Stimulated activated CD4-positive, alpha-beta T cell treated with anti-CD3 and anti-CD28 coated beads, Interleukin-12 subunit alpha, Interleukin-12 subunit beta, amount 100 ng/mL, for 24 hours (primary cell): ENCODE results near the gene BCAR1.
"Not testable (repeated sequence)": the region's sequence is repeated elsewhere in the genome, so short reads cannot be mapped to it uniquely, and the experiment has no call there.

Experiments used
- DNase-seq, 2 experiments: peaks; one replicate each; pipeline ENCODE4 v3.0.0-alpha.2; 2020; ENCODE audit warnings: low read depth in 2 of 2

The BCAR1 gene

DNA sequence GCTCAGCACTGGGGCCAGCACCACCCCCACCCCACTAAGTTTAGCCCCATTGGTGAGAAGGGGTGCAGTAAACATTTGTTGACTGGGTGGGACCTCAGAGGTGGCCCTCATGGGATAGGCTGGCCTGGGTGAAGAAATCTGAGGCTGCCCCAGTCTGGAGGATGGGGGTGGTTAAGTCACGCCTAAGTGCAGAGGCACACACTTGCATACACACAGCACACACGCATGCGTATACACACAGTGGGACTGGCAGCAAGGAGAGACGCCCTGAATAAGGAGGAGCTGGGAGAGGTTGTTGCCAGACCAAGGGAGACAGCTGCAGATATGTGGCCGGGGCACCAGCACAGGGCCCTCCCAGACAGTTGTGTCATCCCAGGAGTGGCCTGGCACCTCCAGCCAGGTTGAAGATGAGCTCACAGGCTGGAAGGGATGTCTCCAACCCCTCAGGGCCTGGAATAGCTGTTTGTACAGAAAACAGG, 3.0 kb upstream of the BCAR1 start:
- DNase-seq: no peak

DNA sequence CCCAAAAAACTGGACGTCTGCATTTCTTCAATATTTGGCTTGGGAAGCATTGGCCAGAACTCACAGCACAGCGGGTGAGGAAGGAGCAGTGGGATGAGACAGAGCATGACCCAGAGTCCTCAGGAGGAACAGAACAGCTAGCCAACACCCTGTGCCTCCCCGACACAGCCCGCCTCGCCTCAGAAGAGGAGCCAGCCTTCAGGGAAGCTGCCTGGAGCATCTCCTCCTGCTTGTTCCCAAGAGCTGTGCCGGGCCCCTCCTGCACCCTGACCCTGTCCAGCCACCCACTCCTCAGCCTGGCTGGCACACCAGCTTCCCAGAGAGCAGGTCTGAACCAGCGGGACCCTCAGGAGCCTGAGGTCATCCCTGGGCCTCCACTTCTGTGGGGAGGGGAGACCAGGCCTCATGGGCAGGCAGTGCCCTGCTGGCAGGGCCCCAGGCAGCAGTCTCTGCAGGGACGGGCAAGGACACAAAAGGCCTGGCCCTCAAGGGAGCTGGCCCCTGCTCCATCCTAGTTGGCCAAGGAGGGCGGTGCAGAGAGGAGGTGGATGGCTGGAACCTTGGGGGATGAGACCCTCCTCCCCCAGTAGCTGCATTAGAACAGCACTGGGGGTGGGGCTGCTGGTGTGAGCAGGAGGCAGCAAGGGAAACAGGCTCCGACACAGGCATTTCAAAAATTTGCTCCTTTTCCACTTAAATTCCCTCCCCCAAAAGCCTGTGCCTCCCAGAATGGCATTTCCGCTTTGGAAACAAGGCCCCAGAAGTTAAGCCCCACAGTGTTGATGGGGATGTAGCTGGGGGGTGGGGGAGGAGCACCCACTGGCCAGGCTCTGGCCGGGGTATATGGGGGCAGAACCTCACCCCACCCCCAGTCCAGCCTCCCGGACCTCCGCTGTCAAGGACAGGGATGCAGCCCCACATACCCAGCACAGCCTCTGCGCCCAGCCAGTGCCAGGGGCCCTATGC, 1.8 kb upstream of the BCAR1 start:
- DNase-seq: no peak

DNA sequence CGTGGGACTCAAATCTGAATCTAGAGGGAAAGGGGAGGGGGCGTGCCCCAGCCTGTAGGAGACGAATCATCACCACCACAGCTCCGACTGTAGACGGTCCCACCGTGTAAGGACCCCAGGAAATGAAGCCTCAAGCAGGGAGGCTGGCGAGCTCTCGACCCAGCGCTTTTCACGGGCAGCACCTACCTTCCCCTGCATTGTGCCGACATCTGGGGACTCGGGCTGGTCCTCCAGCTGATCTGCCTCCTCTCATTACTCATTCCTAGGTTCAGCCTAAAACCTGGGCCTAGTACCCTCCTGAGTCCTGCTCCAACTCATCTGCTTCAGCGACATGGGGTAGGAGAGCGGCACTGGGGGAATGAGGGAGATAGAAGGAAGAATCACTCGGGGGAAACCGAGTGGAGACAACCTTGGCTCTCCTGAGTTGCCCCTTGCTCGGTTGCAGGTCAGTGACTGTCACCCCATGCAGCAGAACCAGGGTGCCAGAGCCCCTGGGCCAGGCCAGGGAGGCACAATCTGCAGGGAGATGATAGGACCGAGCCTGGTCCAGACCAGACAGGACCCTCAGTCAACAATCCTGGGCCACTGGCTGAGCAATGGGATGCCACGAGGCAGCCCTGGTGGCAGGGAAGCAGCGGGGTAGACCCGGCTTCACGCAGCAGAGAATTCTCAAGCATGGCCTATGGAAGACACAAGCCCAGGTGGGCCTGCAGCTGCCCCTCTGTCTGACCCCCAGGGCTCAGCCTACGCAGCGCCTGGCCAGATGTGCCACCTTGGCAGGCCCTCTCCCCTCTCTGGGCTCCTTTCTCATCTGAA, 833 bp upstream of the BCAR1 start:
- DNase-seq: no peak

DNA sequence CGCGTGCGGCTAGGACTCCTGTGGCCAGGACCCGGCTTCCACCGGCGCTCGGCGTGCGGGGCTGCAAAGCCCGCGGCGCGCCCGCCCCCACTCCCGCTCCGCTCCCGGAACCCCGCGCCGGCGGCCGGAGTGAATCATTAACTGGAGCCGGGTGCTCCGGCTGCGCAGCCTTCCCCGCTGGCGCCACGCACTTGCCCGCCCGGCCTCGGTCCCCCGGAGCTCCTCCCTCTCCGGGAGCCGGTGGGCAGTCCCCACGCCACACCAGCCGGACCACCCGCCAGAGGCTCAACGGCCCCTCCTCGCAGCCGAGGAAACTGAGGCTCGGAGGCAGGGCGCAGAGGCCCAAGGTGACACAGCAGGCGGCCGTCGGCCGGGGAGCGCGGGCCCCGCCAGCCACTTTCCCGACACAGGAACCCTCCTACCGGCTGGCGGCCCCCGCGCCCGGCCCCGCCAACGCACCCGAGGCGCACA, 580 bp downstream of the BCAR1 start:
- DNase-seq: no peak

DNA sequence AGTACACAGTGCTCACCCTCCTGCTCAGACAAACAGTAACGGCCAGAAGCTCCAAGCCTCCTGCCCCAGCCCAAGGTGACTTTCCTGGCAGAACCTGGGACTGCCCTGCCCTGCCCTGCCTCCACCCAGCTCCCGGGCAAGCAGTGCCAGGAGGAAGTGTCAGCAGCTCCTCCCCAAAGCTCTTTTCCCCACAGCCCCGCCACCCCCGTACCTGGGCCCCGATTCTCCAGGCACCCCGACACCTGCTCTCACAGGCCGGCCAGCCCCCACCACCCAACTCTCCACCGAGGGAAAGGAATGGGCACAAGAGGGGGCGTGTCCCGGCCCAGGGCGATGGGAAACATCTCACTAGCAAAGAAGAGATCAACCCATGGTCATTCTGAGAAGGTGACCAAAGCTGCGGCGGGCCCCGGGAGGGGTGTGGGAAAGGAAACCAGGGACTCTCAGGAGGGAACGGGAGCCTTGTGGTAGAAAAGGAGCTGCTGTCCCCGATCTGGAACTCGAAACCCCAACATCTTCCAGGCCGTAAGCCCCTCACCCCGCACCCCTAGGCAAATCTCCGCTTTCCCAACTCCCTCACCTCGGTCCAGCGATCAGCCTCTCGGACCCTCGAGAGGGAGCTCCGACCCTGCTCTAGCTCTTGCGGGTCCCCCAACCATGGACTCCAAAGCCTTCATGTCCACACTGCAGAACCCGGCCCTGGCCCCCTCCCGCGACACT, 1.2 kb downstream of the BCAR1 start:
- DNase-seq: no peak

DNA sequence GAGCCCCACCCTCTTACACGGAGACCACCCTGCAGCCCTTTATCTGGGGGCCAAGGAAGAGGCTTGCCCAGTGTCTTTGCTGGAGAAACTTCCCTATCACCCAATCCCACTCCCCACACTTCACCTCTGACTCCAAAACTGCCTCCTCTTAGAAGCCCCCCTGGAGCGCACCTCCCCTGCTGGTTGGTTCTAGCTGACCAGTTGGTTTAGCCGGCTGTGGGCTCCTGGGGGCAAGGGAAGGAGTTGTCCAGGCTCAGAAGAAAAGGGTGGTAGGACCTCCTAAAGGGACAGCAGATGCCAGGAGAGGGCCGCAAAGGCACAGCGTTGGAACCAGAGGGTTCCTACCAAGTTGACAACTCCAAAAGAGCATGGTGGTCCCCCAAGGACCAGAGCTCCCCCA, 2.0 kb downstream of the BCAR1 start:
- no peak for DNase-seq

DNA sequence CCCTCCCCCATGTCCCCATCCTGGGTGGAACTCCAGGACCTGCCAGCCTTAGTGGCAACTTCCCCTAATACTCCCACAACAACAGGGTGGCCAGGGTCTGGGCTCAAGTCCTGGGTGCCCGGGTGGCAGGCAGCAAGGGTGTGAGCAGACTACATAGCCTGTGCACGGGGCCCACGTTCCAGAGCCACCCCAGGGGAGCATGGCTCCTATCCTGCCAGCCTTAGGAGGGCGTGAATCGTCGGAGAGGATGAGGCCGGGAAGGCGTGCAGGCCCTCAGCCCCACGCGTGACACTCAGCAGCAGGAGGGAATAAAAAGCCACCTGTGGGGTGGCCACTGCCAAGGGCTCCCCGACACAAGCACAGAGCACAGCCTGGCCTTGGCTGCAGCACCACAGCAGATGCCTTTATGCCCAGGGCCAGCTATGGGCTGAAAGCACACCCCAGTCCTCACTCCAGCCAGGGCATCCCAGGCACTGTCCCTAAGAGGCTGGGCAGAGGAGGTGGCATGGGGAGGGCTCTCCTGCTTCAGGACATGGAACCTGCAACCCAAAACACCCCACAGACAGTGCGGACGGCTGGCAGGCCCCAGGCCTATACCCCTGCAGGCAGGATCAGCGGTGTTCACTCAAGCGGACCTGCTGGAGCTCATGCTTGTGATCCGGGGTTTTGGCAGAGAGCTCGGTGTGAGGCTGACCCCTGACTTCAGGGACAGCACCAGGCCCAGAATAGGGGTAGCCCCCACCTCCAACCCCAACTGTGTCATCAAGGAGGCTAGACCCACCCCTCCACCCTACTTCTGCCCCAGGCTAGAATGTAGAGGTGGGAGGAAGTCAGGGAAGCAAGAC, 2.7 kb downstream of the BCAR1 start:
- DNase-seq: no peak

DNA sequence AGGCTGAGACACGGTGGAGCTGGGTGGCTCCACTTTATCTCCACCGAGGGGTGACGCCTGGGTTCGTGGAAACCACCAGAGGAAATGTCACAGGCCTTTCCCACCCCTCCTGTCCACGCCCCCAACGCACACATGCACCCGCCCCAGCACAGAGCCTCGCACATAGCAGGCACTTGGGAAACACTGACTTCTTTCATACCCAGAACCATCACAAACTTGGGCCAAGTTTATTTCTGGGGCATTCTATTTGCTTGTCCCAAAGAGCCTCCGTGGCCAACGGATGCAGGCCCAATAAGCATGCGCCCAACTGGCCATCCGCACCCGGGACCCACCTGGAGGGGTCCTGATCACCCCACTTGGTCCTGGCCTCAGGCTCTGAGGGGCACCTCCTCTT, 3.3 kb downstream of the BCAR1 start:
- no peak for DNase-seq

DNA sequence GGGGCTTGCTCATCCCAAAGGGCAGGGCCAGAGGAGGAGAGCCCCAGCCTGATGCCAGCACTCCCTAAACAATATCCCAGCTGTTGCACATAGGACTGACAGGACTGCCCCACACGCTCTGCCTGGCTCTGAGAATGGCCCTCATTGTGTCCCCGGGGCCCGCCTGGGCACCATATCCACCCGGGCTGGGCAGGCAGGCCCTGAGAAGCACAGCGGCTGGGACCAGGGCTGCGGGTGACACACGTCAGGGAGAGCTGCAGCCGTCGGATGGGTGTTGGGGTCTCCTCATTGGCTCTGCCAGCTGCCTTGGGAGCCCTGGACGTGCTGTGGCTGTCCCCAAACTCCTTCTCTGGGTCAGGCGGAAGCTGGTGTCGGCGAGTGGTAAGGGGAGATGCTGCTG, 4.2 kb downstream of the BCAR1 start:
- no peak for DNase-seq

DNA sequence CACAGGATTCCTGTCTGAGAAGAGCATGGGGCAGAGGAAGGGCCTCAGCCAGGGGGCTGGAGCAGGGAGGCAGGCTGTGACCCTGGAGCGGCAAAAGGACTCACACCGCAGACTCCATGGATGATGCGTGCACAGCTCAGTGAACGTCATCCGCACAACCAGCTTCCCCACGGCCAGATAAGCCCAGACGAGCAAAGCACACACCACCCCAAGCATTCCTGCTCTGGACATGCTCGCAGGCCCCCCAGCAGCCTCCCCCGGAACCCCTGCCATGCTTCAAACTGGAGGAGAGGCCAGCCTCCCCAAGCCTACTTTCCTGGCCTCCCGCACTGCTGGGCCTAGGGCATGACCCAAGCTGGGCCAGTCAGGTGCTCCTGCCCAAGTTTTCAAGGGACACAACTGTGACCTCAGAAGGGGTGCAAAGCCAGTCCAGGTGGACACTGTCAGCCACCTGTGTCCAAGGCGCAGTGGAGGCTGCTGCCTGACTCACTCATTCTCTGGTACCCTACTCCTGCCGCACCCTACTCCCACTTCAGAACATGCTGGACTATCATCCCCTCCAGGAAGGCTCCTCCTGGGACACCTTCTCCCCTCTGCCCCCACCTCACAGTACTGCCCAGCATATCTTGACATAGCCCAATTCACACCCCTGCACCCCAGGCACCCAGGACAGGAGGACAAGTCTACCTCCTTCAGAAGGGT, 4.8 kb downstream of the BCAR1 start:
- no peak for DNase-seq

DNA sequence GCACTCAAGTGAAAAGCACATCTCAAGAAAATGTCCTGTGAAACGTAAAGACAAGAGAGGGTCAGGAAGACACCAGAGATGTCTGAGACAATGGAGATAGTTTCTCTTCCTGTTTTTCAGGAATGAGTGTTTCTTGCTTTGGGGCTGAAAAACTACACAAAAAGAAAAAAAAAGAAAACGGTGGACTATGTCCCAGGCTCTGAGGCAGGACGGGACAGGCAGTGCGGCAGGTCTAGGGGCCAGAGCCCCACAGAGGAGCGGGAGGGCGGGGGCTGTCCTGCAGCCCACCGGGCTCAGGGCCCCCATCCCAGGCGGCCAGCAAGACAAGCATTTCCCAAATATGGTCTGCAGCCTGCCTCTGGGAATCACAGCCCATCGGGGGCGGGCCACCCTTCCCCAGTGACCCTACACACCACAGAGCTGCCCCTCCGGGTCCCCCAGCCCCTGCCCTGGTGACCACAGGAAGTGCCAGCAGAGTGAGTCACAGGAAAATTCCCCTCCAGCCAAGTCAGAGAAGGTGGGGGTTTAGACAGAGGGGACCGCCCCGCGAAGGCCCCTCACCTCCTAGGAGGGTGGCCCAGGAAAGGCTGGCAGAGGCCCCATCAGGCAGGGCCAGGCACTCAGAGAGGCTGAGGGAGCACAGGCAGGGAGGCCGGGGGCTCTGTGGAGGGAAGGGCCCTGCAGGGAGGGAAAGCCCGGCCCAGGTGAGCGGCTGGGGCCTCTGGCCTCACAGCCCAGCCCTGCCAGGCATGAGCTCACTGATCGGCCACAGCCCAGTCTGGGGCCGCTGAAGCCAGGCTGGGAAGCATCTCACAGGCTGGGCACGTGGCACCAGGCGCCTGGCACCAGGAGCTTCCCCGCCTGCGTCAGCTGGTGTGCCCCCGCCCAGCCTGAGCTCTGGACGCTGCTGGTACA, 6.3 kb downstream of the BCAR1 start:
- DNase-seq: no peak

DNA sequence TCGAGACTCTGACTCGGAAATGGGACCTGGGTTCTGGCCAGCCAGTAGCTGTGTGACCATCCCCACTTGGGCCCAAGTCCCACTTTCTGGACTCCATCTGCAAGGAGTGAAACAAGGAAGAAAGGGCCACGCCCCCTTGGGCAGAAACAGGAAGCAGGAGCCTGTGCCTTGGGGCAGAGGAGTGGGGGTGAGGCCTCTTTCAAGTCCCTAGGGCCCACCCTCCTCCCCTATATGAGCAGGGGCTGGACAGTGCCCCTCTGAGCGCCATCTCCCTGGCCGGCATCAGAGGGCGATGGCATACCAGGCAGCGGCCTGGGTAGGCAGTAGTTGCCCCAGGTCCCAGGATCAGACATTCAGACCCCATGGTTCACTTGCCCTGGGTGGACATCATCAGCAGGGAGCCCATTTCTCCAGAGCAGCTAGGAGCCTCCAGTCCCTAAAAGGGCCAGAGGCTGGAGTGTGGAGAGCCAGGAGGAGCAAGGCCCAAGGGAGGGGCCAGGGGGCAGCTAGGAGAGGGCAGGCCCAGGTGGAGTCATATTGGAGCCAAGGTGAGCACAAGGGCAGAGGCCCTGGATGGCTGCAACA, 7.1 kb downstream of the BCAR1 start:
- DNase-seq: no peak

DNA sequence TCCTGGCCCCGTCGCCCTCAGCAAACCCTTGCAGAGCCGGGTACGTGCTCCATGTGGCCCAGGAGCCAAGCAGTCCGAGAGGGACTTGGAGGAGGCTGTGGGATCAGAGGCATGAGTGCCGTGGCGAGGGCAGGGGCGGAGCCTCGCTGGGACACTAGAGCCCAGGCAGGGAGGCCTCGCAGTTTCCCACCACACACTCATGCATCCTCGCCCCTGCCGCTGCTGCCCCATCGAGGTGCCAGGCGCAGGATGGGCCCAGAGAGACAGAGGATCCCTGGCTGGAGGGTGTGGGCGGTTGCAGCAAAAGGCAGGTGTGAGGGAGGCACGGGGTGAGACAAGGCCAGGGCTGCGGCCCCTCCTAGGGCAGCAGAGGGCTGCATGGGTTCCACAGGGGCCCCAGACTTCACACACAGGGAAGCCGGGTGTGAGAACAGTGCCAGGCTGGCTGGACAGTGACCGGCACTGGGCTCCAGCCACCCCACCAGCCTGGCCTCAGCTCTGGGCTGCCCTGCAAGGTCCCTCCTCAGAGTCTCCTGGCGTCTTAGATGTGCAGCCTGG, 7.7 kb downstream of the BCAR1 start:
- DNase-seq: no peak

DNA sequence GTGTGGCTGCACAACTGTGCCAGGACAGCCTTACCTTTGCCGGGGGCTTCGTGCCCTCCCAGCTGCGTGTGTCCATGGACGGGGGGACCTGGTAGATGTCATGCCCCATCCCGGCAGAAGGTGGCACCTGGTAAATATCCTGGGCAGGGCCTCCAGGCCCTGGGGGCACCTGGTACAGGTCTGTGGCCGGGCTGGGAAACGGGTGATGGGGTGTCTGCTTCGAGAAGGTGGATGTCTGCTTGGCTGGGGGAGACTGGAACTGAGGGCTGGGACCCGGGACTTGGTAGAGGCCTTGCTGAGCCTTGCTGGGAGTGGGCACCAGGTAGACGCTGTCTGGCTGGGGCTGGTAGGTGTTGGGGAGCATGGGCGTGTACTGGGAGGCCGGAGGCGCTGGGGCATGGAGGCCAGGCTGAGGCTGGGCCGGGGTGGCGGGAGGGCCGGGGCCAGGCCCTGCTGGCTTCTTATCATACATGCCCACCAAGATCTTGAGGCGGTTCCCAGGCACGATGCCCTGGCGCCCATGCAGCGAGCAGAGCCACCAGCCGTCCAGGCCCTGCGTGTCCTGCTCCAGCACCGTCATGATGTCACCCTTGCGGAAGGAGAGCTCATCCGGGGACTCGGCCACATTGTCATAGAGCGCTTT, 8.9 kb downstream of the BCAR1 start:
- not testable (repeated sequence) for DNase-seq

DNA sequence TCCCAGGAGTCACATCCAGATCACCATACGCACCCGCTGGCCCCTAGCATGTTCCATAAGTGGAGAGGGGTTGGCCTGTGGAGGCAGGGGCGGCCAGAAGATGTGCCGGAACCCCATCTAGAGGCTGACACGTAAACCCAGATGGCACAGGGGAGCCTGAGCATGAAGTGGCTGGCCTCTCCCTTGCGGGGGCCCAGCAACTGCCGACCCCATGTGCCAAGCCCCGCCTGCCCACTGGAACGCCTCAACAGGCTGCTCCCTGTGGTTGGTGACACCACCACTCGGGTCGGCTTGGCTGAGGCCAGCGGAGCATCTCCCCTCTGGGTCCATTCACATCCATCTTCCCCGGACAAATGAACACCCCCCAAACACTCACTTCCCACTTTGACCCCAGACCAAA, 9.5 kb downstream of the BCAR1 start:
- no peak for DNase-seq

DNA sequence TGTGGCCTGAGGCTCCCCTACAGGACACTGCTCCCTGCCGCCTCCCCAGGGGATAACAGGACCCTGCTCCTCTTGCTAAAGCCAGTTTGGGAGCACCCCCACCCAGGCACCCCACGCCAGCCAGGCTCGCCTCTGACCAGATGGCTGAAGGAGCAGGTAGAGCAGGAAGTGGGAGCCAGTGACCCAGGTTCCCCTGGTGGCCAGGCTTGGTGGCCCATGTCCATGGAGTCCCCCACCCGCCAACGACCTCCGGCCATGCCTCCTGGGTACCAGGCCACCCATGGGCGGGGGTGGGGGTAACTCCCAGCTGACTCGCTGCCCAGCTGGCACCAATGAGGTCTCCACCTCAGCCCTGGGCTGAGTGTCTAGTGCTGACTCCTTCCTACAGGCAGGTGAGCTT, 10.0 kb downstream of the BCAR1 start:
- no peak for DNase-seq

DNA sequence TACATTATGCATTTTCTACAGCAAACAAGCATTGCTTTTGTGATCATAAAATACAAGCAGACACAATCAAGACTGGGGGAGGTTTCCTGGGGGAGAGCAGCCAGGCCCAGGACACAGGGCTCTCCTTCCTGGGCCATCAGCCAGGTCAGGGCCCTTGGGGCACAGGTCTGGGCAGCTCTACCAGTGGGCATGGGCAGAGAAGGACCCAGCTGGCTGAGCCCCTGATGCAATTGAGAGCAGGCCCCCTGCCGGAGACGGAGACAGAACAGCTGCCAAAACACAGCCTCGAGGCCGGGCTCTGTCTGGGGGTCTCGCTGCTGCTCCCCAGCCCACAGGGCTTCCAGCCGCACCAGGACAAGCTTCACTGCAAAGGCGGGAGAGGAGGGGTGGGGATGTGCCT, 10.8 kb downstream of the BCAR1 start:
- not testable (repeated sequence) for DNase-seq

DNA sequence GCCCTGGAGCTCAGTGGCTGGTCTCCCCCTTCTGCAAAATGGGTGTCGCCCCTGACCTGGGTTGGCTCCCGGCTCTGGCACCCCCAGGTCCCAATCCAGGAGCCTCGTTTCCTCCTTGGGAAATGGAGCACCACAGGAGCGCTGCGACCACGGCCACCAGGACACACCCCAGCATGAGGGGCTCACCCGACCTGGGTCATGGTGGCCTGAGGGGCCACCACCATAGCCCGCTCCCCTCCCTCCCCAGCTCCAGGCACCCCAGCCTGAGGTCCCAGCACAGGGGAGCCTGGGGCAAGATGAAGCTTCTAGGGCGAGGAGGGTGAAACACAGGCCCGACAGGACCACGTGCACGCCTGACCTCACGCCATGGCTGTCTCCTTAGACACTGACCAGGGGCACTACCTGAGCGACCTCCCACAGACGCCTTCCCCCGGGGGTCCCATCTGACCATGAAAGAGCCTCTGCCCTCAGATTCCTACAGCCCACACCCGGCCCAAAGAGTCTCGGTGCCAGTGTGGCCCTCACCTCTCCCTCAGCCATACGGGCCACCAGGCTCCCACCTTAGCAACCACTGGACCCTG, 11.8 kb downstream of the BCAR1 start:
- DNase-seq: no peak
